Measurements from ENCODE around the gene ZNF570. TPM values are rescaled to one million over a fixed set of nuclear protein-coding genes. Genes with fewer than 3 reads are reported as not detected.

The ZNF570 gene
- total and polyA plus RNA-seq, 2 of the 13 experiments (the other 11 are each of a cell fraction or from before 2014, with no cell fraction given) = 1.0 to 4.4 TPM

- TF ChIP-seq ZNF772 (CRISPR knock-in tag; IDR thresholded peaks at IDR 0.05) (0 out of 2 replicates have a peak, but pooled peaks have one; percentile 36), ARID2 (CRISPR knock-in tag; IDR thresholded peaks at IDR 0.05; ENCODE audit: borderline replicate concordance) (no peak), ZFP37 (CRISPR knock-in tag; IDR thresholded peaks at IDR 0.05; ENCODE audit: borderline replicate concordance) (no peak), ATAD3A (CRISPR knock-in tag; IDR thresholded peaks at IDR 0.05) (no peak), FLYWCH1 (CRISPR knock-in tag; IDR thresholded peaks at IDR 0.05) (no peak), SOX5 (CRISPR knock-in tag; IDR thresholded peaks at IDR 0.05; ENCODE audit: borderline replicate concordance) (no peak), NR2F6 (IDR thresholded peaks at IDR 0.05) (no peak), NR2F6 (CRISPR knock-in tag; IDR thresholded peaks at IDR 0.05) (peak; percentile 26; the same call in 1 of the 2 replicates), ZNF781 (CRISPR knock-in tag; IDR thresholded peaks at IDR 0.05; ENCODE audit: borderline replicate concordance, not compliant biosample characterization) (peak; percentile 64), ZNF44 (CRISPR knock-in tag; IDR thresholded peaks at IDR 0.05) (peak; percentile 66; the same call in 1 of the 2 replicates), MAX (IDR thresholded peaks at IDR 0.05) (peak; percentile 43), ZNF572 (CRISPR knock-in tag; IDR thresholded peaks at IDR 0.05) (0 out of 2 replicates have a peak, but pooled peaks have one; percentile 35), ZNF678 (CRISPR knock-in tag; IDR thresholded peaks at IDR 0.05) (0 out of 2 replicates have a peak, but pooled peaks have one; percentile 25), CHCHD3 (CRISPR knock-in tag; IDR thresholded peaks at IDR 0.05) (no peak), CERS6 (CRISPR knock-in tag; IDR thresholded peaks at IDR 0.05) (no peak), ZNF549 (CRISPR knock-in tag; IDR thresholded peaks at IDR 0.05) (no peak), SP4 (CRISPR knock-in tag; IDR thresholded peaks at IDR 0.05) (no peak), ZNF274 (CRISPR knock-in tag; IDR thresholded peaks at IDR 0.05) (peak; percentile 89; the same call in 1 of the 2 replicates), ZNF296 (CRISPR knock-in tag; conservative IDR thresholded peaks at IDR 0.05) (no peak), RNF2 (conservative IDR thresholded peaks at IDR 0.05; ENCODE audit: low read depth) (0 out of 2 replicates have a peak, but pooled peaks have one; percentile 57), ZC3H13 (CRISPR knock-in tag; IDR thresholded peaks at IDR 0.05) (no peak; the same call in 1 of the 2 replicates), ZMYM3 (CRISPR knock-in tag; IDR thresholded peaks at IDR 0.05) (no peak; the same call in none of the 2 replicates), MEIS2 (CRISPR knock-in tag; IDR thresholded peaks at IDR 0.05) (0 out of 2 replicates have a peak, but pooled peaks have one; percentile 36), ARNTL (CRISPR knock-in tag; IDR thresholded peaks at IDR 0.05) (0 out of 2 replicates have a peak, but pooled peaks have one; percentile 53), ZNF335 (CRISPR knock-in tag; IDR thresholded peaks at IDR 0.05) (peak; percentile 79; the same call in 1 of the 2 replicates), IRF9 (CRISPR knock-in tag; IDR thresholded peaks at IDR 0.05; ENCODE audit: borderline replicate concordance) (peak; percentile 42; the same call in 1 of the 2 replicates), ZFP1 (CRISPR knock-in tag; IDR thresholded peaks at IDR 0.05) (0 out of 2 replicates have a peak, but pooled peaks have one; percentile 64), ZBTB26 (CRISPR knock-in tag; IDR thresholded peaks at IDR 0.05; ENCODE audit: borderline replicate concordance) (no peak), ZNF850 (CRISPR knock-in tag; conservative IDR thresholded peaks at IDR 0.05) (no peak), ZNF30 (CRISPR knock-in tag; IDR thresholded peaks at IDR 0.05) (no peak)
These were observed at the start of gene ZNF570 (continued) for GRCh38 chr19:37468961-37469777.
